Hematopoietic multipotent progenitor cell treated with erythropoietin and hydrocortisone succinate and interleukin-3 and kit ligand, for 15 days (in vitro differentiated cells): ENCODE measurements around the gene PLXNA4.

Experiments
- DNase-seq: peaks from one replicate; pipeline ENCODE4 v3.0.0-alpha.2; 2015; ENCODE audit warnings: low spot score

The PLXNA4 gene

GRCh38 chr7:132436121-132436520 lies 140.1 kb downstream of the PLXNA4 start:
- DNase-seq = no peak

DNA sequence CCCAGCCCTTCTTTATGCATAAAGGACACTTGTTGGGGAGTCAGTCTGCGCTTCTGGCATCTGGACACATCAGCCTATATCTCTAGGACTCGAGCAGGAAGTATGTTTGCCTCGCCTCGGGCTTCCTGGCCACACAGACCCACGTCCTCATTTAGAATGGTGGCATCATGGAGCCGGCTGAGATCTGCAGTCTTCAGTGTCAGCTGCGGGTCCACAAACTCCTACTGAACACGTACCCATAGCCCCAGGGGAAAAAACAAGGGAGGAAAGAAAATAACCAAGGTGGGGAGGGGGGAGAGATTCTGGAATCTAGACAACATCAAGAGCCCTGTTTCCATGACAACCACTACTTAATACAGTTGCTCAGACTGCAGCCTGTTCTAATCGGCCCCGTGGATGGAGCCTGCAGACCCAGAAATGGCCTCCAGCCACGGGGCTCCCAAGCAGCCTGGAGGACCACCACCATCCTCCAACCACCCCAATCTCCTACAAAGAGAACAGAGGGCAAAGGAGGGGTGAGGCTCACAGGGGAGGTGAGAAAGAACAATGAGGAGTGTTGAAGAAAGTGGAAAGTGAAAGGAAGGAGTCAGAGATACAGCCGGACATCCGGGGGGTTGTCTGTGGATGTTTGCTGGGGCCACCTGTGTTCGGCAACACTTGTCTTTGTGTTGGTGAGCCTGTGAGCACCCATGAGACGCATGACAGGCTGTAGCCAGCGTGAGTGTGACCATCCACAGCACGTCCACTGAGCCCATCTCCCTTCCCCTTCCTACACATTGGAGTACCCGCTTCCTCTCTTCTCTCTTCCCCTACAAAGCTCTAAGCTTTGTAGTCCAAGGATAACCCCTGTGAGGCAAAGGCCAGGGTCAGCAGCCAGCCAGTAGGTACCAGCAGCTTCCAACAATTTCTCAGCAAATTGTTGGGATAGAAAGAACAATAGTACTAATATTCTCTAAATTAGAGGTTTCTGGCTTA lies 141.0 kb downstream of the PLXNA4 start:
- no peak for DNase-seq

DNA sequence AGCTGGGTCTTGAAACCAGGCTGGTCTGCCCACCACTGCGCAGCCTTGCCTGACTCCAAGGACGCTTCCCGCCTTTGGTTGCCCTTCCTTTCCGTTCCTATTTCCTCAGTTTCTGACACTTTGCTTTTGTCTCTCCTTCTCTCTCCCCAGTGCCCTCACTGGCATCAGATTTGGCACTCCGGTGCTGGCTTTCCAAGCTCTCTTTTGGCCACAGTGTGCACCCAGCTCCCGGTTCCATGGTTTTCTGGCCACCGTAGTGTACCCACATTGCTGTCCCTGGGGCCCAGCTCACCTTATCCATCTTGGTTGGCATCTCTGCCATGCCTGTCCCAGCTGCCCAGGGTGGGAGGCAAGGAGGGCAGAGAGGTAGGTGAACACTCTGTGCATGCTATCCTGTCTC lies 142.2 kb downstream of the PLXNA4 start:
- DNase-seq = no peak

- no peak for DNase-seq
These were observed 143.0 kb downstream of the PLXNA4 start for GRCh38 chr7:132433301-132433700.

DNA sequence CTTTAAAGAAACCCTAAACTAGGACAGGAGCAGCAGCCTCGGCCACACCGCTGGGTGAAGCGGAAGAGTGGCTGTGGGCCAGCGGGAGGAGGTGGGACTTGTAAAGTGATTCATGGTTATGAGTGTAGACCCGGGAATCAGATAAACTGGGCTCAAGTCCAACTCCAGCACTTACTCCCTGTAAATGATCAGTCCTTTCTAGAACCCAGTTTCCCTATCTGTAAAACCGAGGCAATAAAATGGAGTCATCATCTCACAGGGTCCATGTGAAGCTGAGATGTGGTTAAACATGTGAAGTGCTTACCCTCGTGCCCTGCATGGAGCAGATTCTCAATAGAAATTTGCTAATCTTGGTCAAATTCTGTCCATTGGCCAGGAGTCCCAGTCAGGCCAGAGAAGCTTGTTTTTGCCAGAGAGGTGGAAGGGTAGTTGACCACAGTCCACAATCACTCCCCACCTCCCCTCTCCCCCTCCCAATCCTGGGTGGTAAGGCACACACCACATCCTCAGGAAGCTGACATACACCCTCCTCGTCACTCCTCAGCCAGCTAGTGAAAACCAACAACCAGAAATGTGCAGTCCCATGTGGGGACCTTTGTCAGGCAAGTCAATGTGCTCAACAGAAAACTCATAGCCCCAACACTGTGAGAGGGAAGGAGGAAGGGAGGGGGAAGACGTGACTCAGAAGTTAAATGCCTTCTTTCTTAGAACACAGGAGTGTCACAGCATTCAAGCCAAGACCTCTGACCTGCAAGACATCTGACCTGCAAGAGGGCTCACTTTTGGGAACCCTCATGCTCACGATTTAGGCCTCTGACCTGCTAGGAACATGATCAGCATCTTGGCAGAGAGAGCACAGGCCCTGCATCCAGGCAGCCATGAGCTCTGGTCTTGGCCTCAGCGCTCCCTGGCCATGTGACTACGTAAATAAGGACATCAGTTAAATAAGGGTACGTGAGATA lies 145.1 kb downstream of the PLXNA4 start:
- no peak for DNase-seq

GRCh38 chr7:132430041-132430855 lies 146.0 kb downstream of the PLXNA4 start:
- DNase-seq = no peak

GRCh38 chr7:132429181-132429580 lies 147.1 kb downstream of the PLXNA4 start:
- no peak for DNase-seq

GRCh38 chr7:132428247-132428919 lies 147.9 kb downstream of the PLXNA4 start:
- no peak for DNase-seq

- no peak for DNase-seq
These were observed 150.3 kb downstream of the PLXNA4 start for GRCh38 chr7:132425942-132426341.

DNA sequence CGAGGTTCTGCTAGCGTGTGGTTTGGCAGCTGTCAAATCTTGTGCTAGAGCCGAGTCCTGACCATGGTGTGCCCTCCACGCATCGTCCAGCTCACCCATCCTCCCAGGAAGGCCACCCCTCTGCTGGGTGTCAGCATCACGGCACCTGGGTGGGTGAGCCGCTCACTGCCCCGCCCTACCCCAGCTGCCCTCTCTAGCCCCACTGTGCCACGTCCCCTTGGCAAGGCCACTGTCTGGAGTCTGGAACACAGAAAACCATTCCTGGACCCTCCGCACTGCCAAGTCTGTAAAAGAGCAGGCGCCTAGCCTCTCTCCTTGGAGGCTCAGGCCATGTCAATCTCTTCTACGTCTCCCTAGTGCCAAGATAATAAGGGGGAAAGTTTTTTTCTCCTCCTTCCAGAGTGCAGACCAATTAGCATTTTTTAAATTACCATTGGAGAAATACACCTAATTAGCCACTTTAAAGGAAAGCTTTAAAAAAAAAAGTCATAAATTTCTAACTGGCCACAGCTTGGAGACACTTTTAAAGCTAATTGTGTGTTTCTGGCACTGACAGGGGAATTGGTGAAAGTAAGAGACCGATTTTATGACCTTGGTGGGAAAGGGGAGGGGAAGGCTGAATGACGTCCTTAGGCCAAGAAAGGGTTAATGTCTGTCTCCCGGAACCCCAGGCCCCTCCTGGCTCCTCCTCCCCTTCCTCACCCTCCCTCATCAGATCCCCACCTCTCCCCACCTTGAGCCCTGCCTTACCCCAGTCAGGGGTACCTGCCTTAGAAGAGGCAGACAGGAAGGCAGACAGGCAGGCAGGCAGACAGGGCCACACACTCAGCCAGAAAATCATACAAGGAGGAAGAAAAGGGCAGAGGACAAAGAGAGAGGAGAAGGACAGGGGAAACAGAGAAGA lies 151.2 kb downstream of the PLXNA4 start:
- no peak for DNase-seq

DNA sequence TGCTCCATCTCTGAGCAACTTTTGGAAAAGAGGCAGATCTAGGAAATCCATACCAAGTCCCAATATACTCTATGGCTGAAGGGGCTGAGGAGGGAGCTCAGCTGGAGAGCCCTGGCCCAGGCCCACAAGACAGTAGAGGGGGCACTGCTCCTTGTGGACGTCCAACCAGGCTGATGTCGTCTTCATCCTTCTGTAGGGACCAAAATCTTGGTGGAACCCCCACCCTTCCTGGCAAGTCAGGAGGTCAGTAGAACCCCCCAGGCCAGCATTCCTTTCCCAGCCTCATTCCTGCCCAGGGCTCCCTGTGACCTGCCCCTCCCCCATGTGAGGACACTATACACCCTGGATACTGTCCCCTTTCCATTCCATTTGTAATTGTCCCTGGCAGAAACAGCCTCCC lies 152.0 kb downstream of the PLXNA4 start:
- DNase-seq = no peak

GRCh38 chr7:132423594-132424200 lies 152.6 kb downstream of the PLXNA4 start:
- DNase-seq = no peak

DNA sequence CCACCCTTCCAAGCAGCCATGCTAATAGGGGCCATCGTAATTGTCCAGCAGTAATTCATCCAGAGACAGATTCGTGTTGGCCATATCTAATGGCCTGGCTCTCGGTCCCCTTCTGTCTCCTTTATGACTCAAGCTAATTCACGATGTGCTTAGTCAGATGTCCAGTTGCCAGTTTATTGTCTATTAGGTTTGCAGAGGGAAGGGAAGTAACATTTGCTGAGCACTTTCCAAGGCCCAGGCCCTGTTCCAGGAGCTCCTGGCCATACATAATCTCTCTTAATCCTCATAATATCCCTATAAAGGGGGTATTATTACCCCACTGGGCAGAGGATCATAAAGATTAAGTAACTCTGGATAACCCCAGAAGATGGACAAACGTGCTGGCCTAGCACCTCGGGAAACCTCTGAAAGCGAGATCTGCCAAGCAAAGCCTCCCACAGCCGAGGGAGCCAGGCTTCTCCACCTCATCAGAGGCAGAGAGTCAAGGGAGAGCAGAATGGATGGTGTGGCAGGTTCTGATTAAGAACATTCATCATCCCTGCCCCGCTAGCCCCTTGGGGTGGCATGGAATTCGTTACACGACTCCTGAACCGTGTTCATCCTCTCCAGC lies 153.7 kb downstream of the PLXNA4 start:
- no peak for DNase-seq

- no peak for DNase-seq
These were observed 155.7 kb downstream of the PLXNA4 start for GRCh38 chr7:132420527-132420926.

GRCh38 chr7:132419542-132419941 lies 156.7 kb downstream of the PLXNA4 start:
- DNase-seq = no peak

GRCh38 chr7:132418840-132419239 lies 157.4 kb downstream of the PLXNA4 start:
- DNase-seq = no peak

- DNase-seq = no peak
These were observed 159.0 kb downstream of the PLXNA4 start for GRCh38 chr7:132417103-132417906.

DNA sequence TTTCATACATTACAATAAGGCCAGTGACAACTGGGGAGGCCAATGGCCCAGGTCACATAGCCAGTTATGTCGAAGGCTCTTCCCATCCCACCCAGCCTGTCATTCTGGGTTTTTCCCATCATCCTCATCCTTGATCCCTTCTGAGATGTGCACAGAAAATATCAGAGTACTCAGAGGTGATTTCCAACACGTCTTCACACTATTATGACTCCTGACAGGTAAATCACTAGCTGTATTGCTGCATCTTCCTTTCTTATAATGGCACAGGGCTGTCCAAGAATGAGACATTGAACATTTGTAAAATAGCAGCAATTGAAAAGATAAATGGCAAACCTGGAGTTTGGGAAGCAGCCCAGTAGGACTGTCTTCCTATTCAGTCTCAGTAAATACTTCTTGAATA lies 159.9 kb downstream of the PLXNA4 start:
- DNase-seq = no peak
